SK-N-SH (cell line): ENCODE data around the gene UBE3B. TPM values are rescaled to one million over a fixed set of nuclear protein-coding genes. Genes with fewer than 3 reads are reported as not detected.

Experiments
- CTCF ChIA-PET: fragments of 300-600, 350-600 bp; formaldehyde crosslinking; extraction: SDS; loops from one replicate; lab custom pipeline; 2021; lab: Yijun Ruan, JAX
- POLR2A ChIA-PET: fragments of 350-600 bp; sonication (Branson Sonifier 250); formaldehyde crosslinking; extraction: SDS; loops from one replicate; lab custom pipeline; 2020; ENCODE audit warnings: antibody characterized with exemption, inconsistent platforms; lab: Yijun Ruan, JAX
- DNase-seq: peaks from one replicate; pipeline ENCODE4 v3.0.0; 2012
- H2AFZ ChIP-seq: fragments of 200-600 bp; sonication (generic); 2 replicates; pipeline ENCODE4 v1.8.1; 2016; ENCODE audit warnings: antibody characterized with exemption, mild to moderate bottlenecking, low read depth
- H3F3A ChIP-seq: fragments of 200-600 bp; sonication (generic); replicated peaks from 2 replicates; pipeline ENCODE3; 2016; ENCODE audit warnings: antibody characterized with exemption, mild to moderate bottlenecking; ENCODE audit not compliant: insufficient read depth
- H3K27ac ChIP-seq, 2 experiments: fragments of 200-500 bp in 1 of 2; fragments of 200-600 bp in 1 of 2; sonication (Bioruptor generic) in 1 of 2; sonication (generic), shearing (Covaris generic) in 1 of 2; 2 replicates each; pipeline versions ENCODE4 v1.5.1 to v1.6.1; 2014 to 2016; ENCODE audit warnings: low read depth in 2 of 2, inconsistent platforms in 1 of 2, low read length in 1 of 2, mild to moderate bottlenecking in 1 of 2, mixed read lengths in 1 of 2
- H3K27me3 ChIP-seq: fragments of 200-600 bp; sonication (generic), shearing (Covaris generic); 2 replicates; pipeline ENCODE4 v1.6.1; 2016; ENCODE audit warnings: mixed run types; ENCODE audit not compliant: insufficient read depth
- H3K36me3 ChIP-seq, 2 experiments: fragments of 200-500 bp in 1 of 2; fragments of 200-600 bp in 1 of 2; sonication (Bioruptor generic) in 1 of 2; sonication (generic) in 1 of 2; replicated peaks in 1 of 2; 2 replicates each; pipeline versions ENCODE3 to v1.5.1; 2014 to 2016; ENCODE audit warnings: low read length in 1 of 2, mild to moderate bottlenecking in 1 of 2; ENCODE audit not compliant: insufficient read depth in 2 of 2, control insufficient read depth in 1 of 2
- H3K4me1 ChIP-seq, 2 experiments: fragments of 200-500 bp in 1 of 2; fragments of 200-600 bp in 1 of 2; sonication (Bioruptor generic) in 1 of 2; sonication (generic), shearing (Covaris generic) in 1 of 2; 2 replicates each; pipeline versions ENCODE4 v1.5.1 to v1.6.1; 2014 to 2016; ENCODE audit warnings: low read depth in 1 of 2, low read length in 1 of 2, mixed run types in 1 of 2; ENCODE audit not compliant: insufficient read depth in 2 of 2, control insufficient read depth in 1 of 2
- H3K4me2 ChIP-seq: fragments of 200-600 bp; sonication (generic), shearing (Covaris generic); 2 replicates; pipeline ENCODE4 v1.6.1; 2017; ENCODE audit warnings: mixed run types
- H3K4me3 ChIP-seq, 2 experiments: fragments of 200-500 bp in 1 of 2; fragments of 200-600 bp in 1 of 2; sonication (Bioruptor generic) in 1 of 2; sonication (generic), shearing (Covaris generic) in 1 of 2; 2 replicates each; pipeline versions ENCODE4 v1.5.1 to v1.8.1; 2014 to 2016; ENCODE audit warnings: low read depth in 2 of 2, inconsistent platforms in 1 of 2, low read length in 1 of 2, mild to moderate bottlenecking in 1 of 2, mixed read lengths in 1 of 2, moderate library complexity in 1 of 2
- H3K79me2 ChIP-seq: fragments of 200-600 bp; sonication (generic); 2 replicates; pipeline ENCODE4 v1.8.1; 2017; ENCODE audit warnings: mild to moderate bottlenecking; ENCODE audit not compliant: insufficient read depth
- H3K9ac ChIP-seq: fragments of 200-600 bp; sonication (generic); 2 replicates; pipeline ENCODE4 v1.6.1; 2017; ENCODE audit warnings: mixed run types
- H3K9me2 ChIP-seq: fragments of 200-600 bp; sonication (generic); 2 replicates; pipeline ENCODE4 v1.6.1; 2017; ENCODE audit warnings: mixed run types
- H3K9me3 ChIP-seq: fragments of 200-600 bp; sonication (generic); 2 replicates; pipeline ENCODE4 v1.6.1; 2017; ENCODE audit warnings: mixed run types, mild to moderate bottlenecking, moderate library complexity
- H4K20me1 ChIP-seq: fragments of 200-600 bp; sonication (generic); 2 replicates; pipeline ENCODE4 v1.6.1; 2017; ENCODE audit warnings: mild to moderate bottlenecking, mixed run types; ENCODE audit not compliant: insufficient read depth
- CHD2 ChIP-seq: fragments of 150-350 bp; IDR thresholded peaks from 2 replicates; pipeline ENCODE4 v1.6.1; 2018; ENCODE audit warnings: low read length; ENCODE audit not compliant: partially characterized antibody
- EP300 ChIP-seq, 2 experiments: IDR thresholded peaks; 2 replicates each; pipeline versions ENCODE4 v1.4.0 to v1.6.1; 2012; ENCODE audit warnings: borderline replicate concordance in 1 of 2, low read depth in 1 of 2, low read length in 1 of 2
- FOXJ3 ChIP-seq: sonication (generic); formaldehyde crosslinking; IDR thresholded peaks from 2 replicates; pipeline ENCODE4 v1.5.1; 2020; ENCODE audit warnings: mild to moderate bottlenecking, missing genetic modification reagents
- GATA2 ChIP-seq: sonication (generic); formaldehyde crosslinking; IDR thresholded peaks from 2 replicates; pipeline ENCODE4 v1.5.0; 2020; ENCODE audit warnings: mild to moderate bottlenecking, missing genetic modification reagents
- JUND ChIP-seq: IDR thresholded peaks from 2 replicates; pipeline ENCODE4 v1.4.0; 2012
- MEF2A ChIP-seq: IDR thresholded peaks from 2 replicates; pipeline ENCODE4 v1.4.0; 2012; ENCODE audit warnings: low read depth, borderline replicate concordance
- NFIC ChIP-seq: IDR thresholded peaks from 2 replicates; pipeline ENCODE4 v1.4.0; 2012; ENCODE audit warnings: borderline replicate concordance
- NRF1 ChIP-seq: IDR thresholded peaks from 2 replicates; pipeline ENCODE4 v1.6.1; 2012; ENCODE audit warnings: low read depth, mild to moderate bottlenecking, low read length
- RAD21 ChIP-seq: IDR thresholded peaks from 2 replicates; pipeline ENCODE4 v1.6.1; 2012; ENCODE audit warnings: mild to moderate bottlenecking, low read length
- SIN3A ChIP-seq: IDR thresholded peaks from 2 replicates; pipeline ENCODE4 v1.6.1; 2012; ENCODE audit warnings: low read depth, mild to moderate bottlenecking, low read length, moderate library complexity, borderline replicate concordance
- TAF1 ChIP-seq: IDR thresholded peaks from 2 replicates; pipeline ENCODE4 v1.6.1; 2012; ENCODE audit warnings: low read depth, mild to moderate bottlenecking, low read length, moderate library complexity, borderline replicate concordance
- TCF12 ChIP-seq: IDR thresholded peaks from 2 replicates; pipeline ENCODE4 v1.4.0; 2012
- WGBS: methylation state at CpG from one replicate; pipeline ENCODE4 v1.1.6; 2017; ENCODE audit warnings: low lambda C conversion rate; 5-methylcytosine and 5-hydroxymethylcytosine counted together
- polyA plus RNA-seq, 3 experiments: library from polyadenylated mRNA; depleted of rRNA; stranded (reverse); fragments of >200 nt; gene quantifications; 2 replicates each; pipeline ENCODE4 v1.2.3, GENCODE V29; 2012
- TF ChIP-seq, protein P1 (sequence below): fragments of 150-350 bp; IDR thresholded peaks from 2 replicates; pipeline ENCODE4 v1.6.1; 2016; ENCODE audit warnings: mild to moderate bottlenecking, low read depth, low read length
- TF ChIP-seq, protein P2 (sequence below): fragments of 150-350 bp; IDR thresholded peaks from 2 replicates; pipeline ENCODE4 v1.6.1; 2017; ENCODE audit warnings: antibody characterized with exemption, low read length, low read depth, borderline replicate concordance
- TF ChIP-seq, protein P3 (sequence below): IDR thresholded peaks from 2 replicates; pipeline ENCODE4; 2012
- TF ChIP-seq, protein P4 (sequence below): IDR thresholded peaks from 2 replicates; pipeline ENCODE4 v1.4.0; 2012; ENCODE audit warnings: low read depth
- TF ChIP-seq, protein P5 (sequence below): IDR thresholded peaks from 2 replicates; pipeline ENCODE4 v1.4.0; 2012; ENCODE audit warnings: low read depth, borderline replicate concordance

The UBE3B gene
- polyA plus RNA-seq, 1 of the 3 experiments (the other 2 are of a cell fraction): 28.6 TPM

DNA sequence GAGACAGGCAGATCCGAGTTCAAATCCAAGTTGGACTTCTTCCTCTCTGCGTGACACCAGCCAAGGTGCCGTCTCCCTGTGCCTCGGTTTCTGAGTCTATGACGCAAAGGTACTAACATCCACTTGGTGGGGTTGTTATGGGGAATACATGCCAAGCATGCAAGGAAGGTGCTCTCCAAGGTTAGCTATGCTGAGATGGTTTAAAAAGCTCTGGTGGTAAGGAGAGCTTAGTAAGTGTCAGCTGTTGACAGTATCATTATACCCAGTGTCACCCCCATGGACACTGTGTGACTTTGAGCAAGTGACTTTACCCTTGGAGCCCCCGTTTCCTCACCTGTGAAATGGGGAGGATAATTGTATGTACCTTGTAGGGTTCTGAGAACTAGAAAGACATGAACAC lies 73.7 kb downstream of the UBE3B start:
- H3K4me1 ChIP-seq: peaks cover 0 to 26% of the 10 kb centered on the region in 2 experiments; a peak in 1 of 4 replicates
- no peaks in the 10 kb centered on the region for H4K20me1 ChIP-seq
- no peak overlapping the region for H3K4me3 ChIP-seq
- no peaks in the 10 kb centered on the region for H3F3A ChIP-seq
- H3K4me2 ChIP-seq: no peak overlapping the region
- TF ChIP-seq, protein P1, sequence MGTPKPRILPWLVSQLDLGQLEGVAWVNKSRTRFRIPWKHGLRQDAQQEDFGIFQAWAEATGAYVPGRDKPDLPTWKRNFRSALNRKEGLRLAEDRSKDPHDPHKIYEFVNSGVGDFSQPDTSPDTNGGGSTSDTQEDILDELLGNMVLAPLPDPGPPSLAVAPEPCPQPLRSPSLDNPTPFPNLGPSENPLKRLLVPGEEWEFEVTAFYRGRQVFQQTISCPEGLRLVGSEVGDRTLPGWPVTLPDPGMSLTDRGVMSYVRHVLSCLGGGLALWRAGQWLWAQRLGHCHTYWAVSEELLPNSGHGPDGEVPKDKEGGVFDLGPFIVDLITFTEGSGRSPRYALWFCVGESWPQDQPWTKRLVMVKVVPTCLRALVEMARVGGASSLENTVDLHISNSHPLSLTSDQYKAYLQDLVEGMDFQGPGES: no peak
- TF ChIP-seq, protein P2, sequence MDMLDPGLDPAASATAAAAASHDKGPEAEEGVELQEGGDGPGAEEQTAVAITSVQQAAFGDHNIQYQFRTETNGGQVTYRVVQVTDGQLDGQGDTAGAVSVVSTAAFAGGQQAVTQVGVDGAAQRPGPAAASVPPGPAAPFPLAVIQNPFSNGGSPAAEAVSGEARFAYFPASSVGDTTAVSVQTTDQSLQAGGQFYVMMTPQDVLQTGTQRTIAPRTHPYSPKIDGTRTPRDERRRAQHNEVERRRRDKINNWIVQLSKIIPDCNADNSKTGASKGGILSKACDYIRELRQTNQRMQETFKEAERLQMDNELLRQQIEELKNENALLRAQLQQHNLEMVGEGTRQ: no peak
- no peak for TF ChIP-seq NFIC
- TF ChIP-seq JUND: no peak
- TF ChIP-seq MEF2A: no peak
- TF ChIP-seq CHD2: no peak
- no peak for TF ChIP-seq TAF1
- TF ChIP-seq, protein P3, sequence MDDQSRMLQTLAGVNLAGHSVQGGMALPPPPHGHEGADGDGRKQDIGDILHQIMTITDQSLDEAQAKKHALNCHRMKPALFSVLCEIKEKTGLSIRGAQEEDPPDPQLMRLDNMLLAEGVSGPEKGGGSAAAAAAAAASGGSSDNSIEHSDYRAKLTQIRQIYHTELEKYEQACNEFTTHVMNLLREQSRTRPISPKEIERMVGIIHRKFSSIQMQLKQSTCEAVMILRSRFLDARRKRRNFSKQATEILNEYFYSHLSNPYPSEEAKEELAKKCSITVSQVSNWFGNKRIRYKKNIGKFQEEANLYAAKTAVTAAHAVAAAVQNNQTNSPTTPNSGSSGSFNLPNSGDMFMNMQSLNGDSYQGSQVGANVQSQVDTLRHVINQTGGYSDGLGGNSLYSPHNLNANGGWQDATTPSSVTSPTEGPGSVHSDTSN: no peak
- TF ChIP-seq GATA2 (CRISPR knock-in tag): no peak
- TF ChIP-seq, protein P4, sequence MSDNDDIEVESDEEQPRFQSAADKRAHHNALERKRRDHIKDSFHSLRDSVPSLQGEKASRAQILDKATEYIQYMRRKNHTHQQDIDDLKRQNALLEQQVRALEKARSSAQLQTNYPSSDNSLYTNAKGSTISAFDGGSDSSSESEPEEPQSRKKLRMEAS: no peak
- TF ChIP-seq SIN3A: no peak
- no peak for TF ChIP-seq NRF1
- no peak for TF ChIP-seq FOXJ3 (CRISPR knock-in tag)
- TF ChIP-seq, protein P5, sequence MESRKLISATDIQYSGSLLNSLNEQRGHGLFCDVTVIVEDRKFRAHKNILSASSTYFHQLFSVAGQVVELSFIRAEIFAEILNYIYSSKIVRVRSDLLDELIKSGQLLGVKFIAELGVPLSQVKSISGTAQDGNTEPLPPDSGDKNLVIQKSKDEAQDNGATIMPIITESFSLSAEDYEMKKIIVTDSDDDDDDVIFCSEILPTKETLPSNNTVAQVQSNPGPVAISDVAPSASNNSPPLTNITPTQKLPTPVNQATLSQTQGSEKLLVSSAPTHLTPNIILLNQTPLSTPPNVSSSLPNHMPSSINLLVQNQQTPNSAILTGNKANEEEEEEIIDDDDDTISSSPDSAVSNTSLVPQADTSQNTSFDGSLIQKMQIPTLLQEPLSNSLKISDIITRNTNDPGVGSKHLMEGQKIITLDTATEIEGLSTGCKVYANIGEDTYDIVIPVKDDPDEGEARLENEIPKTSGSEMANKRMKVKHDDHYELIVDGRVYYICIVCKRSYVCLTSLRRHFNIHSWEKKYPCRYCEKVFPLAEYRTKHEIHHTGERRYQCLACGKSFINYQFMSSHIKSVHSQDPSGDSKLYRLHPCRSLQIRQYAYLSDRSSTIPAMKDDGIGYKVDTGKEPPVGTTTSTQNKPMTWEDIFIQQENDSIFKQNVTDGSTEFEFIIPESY: no peak
- no peak for TF ChIP-seq RAD21
- TF ChIP-seq TCF12: no peak
- no peak for TF ChIP-seq EP300 (IDR thresholded peaks at IDR 0.05; ENCODE audit: borderline replicate concordance in 1 of 2, low read depth in 1 of 2, low read length in 1 of 2)
- WGBS: 72% methylated on average over 6 of the region's 6 CpGs
- no peak overlapping the region for H2AFZ ChIP-seq
- ChIA-PET POLR2A (no interaction called here), CTCF (interaction anchor here (1.2 kb wide), 1 partner anchor 32 kb away, joined by 3 read pairs; no protein-coding TSS in a partner anchor)
- no peaks in the 10 kb centered on the region for H3K9me3 ChIP-seq
- DNase-seq: no peak
- H3K9me2 ChIP-seq: no peaks in the 10 kb centered on the region
- H3K36me3 ChIP-seq: no peaks in the 10 kb centered on the region
- H3K9ac ChIP-seq: no peak overlapping the region
- H3K27ac ChIP-seq: no peak overlapping the region
- H3K79me2 ChIP-seq: no peaks in the 10 kb centered on the region
- no peaks in the 10 kb centered on the region for H3K27me3 ChIP-seq
